ENCODE data around the gene CFAP97. TPM values are rescaled to one million over a fixed set of nuclear protein-coding genes. Genes with fewer than 3 reads are reported as not detected.

CFAP97 gene
- total and polyA plus RNA-seq, 2 experiments from 2014 or later, result 46.3 to 50.8 TPM

GRCh38 chr4:185118876-185119275 lies 84.9 kb downstream of the CFAP97 start:
- H3K79me2 ChIP-seq (ENCODE audit: insufficient read depth), result no peaks in the 10 kb centered on the region
- in situ Hi-C loops (cut with MboI), result no loop called here
- H3K9me3 ChIP-seq (ENCODE audit: low read depth), result no peaks in the 10 kb centered on the region
- 94 to 98% methylated on average over 7 of the region's 7 CpGs for WGBS, 2 experiments (ENCODE audit: low coverage in 1 of 2, low lambda C conversion rate in 2 of 2, missing lambda C conversion rate in 2 of 2)
- no peaks in the 10 kb centered on the region for H3K27me3 ChIP-seq (replicated peaks; ENCODE audit: insufficient read depth)
- no peak overlapping the region for H3K9ac ChIP-seq
- no peak overlapping the region for H2AFZ ChIP-seq
- H3K4me1 ChIP-seq (ENCODE audit: insufficient read depth), result no peaks in the 10 kb centered on the region
- no peak for DNase-seq
- H3K4me2 ChIP-seq (ENCODE audit: unreplicated experiment), result no peak overlapping the region
- H3K9me2 ChIP-seq (ENCODE audit: insufficient read depth), result no peaks in the 10 kb centered on the region
- no peaks in the 10 kb centered on the region for H4K20me1 ChIP-seq (ENCODE audit: insufficient read depth)
- H3K36me3 ChIP-seq (ENCODE audit: low read depth), result no peaks in the 10 kb centered on the region
- no peak overlapping the region for H3K4me3 ChIP-seq
- no peak overlapping the region for H3K27ac ChIP-seq
- TF ChIP-seq EZH2phosphoT487 (IDR thresholded peaks at IDR 0.05; ENCODE audit: insufficient read depth, low read depth), result no peak
- TF ChIP-seq EZH2 (IDR thresholded peaks at IDR 0.05; ENCODE audit: insufficient read depth, poor library complexity, severe bottlenecking), result no peak
- H3F3A ChIP-seq (ENCODE audit: insufficient read depth), result no peaks in the 10 kb centered on the region

- Histone ChIP-seq H3K27me3 (replicated peaks; ENCODE audit: insufficient read depth) (no peaks in the 10 kb centered on the region), H3K4me3 (no peak overlapping the region), H3F3A (ENCODE audit: insufficient read depth) (peaks cover 12% of the 10 kb centered on the region), H3K27ac (no peak overlapping the region), H4K20me1 (ENCODE audit: insufficient read depth) (no peaks in the 10 kb centered on the region), H2AFZ (no peak overlapping the region), H3K9me2 (ENCODE audit: insufficient read depth) (no peaks in the 10 kb centered on the region), H3K4me2 (ENCODE audit: unreplicated experiment) (no peak overlapping the region), H3K4me1 (ENCODE audit: insufficient read depth) (peaks cover 3% of the 10 kb centered on the region), H3K79me2 (ENCODE audit: insufficient read depth) (no peaks in the 10 kb centered on the region), H3K9ac (no peak overlapping the region), H3K9me3 (ENCODE audit: low read depth) (no peaks in the 10 kb centered on the region), H3K36me3 (ENCODE audit: low read depth) (no peaks in the 10 kb centered on the region)
- DNase-seq, result no peak
- WGBS, 2 experiments (ENCODE audit: low coverage in 1 of 2, low lambda C conversion rate in 2 of 2, missing lambda C conversion rate in 2 of 2), result 86 to 87% methylated on average over 7 of the region's 7 CpGs
- TF ChIP-seq EZH2 (IDR thresholded peaks at IDR 0.05; ENCODE audit: insufficient read depth, poor library complexity, severe bottlenecking), result no peak
- TF ChIP-seq EZH2phosphoT487 (IDR thresholded peaks at IDR 0.05; ENCODE audit: insufficient read depth, low read depth), result no peak
- in situ Hi-C loops (cut with MboI), result no loop called here
These were observed 86.4 kb downstream of the CFAP97 start for GRCh38 chr4:185117300-185117934.

- TF ChIP-seq EZH2phosphoT487 (IDR thresholded peaks at IDR 0.05; ENCODE audit: insufficient read depth, low read depth) (no peak), EZH2 (IDR thresholded peaks at IDR 0.05; ENCODE audit: insufficient read depth, poor library complexity, severe bottlenecking) (no peak)
- Histone ChIP-seq H3K36me3 (ENCODE audit: low read depth) (no peaks in the 10 kb centered on the region), H3K9me3 (ENCODE audit: low read depth) (no peaks in the 10 kb centered on the region), H3K4me1 (ENCODE audit: insufficient read depth) (peaks cover 10% of the 10 kb centered on the region), H3K4me2 (ENCODE audit: unreplicated experiment) (no peak overlapping the region), H3K79me2 (ENCODE audit: insufficient read depth) (no peaks in the 10 kb centered on the region), H3K27ac (no peak overlapping the region), H3K9me2 (ENCODE audit: insufficient read depth) (no peaks in the 10 kb centered on the region), H2AFZ (no peak overlapping the region), H3F3A (ENCODE audit: insufficient read depth) (peaks cover 14% of the 10 kb centered on the region), H3K9ac (no peak overlapping the region), H4K20me1 (ENCODE audit: insufficient read depth) (no peaks in the 10 kb centered on the region), H3K27me3 (replicated peaks; ENCODE audit: insufficient read depth) (no peaks in the 10 kb centered on the region), H3K4me3 (no peak overlapping the region)
- peak; percentile 11 for DNase-seq
- in situ Hi-C loops (cut with MboI), result no loop called here
- 61% methylated on average over 9 of the region's 9 CpGs for WGBS, 2 experiments (ENCODE audit: low coverage in 1 of 2, low lambda C conversion rate in 2 of 2, missing lambda C conversion rate in 2 of 2)
These were observed 88.0 kb downstream of the CFAP97 start for GRCh38 chr4:185115827-185116232.

- Histone ChIP-seq H3K4me1 (ENCODE audit: insufficient read depth) (peaks cover 10% of the 10 kb centered on the region), H3K9ac (no peak overlapping the region), H3K4me2 (ENCODE audit: unreplicated experiment) (no peak overlapping the region), H3K4me3 (no peak overlapping the region), H3K27me3 (replicated peaks; ENCODE audit: insufficient read depth) (no peaks in the 10 kb centered on the region), H3K36me3 (ENCODE audit: low read depth) (no peaks in the 10 kb centered on the region), H3K79me2 (ENCODE audit: insufficient read depth) (no peaks in the 10 kb centered on the region), H3K9me3 (ENCODE audit: low read depth) (no peaks in the 10 kb centered on the region), H3K9me2 (ENCODE audit: insufficient read depth) (no peaks in the 10 kb centered on the region), H2AFZ (no peak overlapping the region), H3K27ac (no peak overlapping the region), H3F3A (ENCODE audit: insufficient read depth) (peaks cover 14% of the 10 kb centered on the region), H4K20me1 (ENCODE audit: insufficient read depth) (no peaks in the 10 kb centered on the region)
- in situ Hi-C loops (cut with MboI), result no loop called here
- no peak for TF ChIP-seq EZH2 (IDR thresholded peaks at IDR 0.05; ENCODE audit: insufficient read depth, poor library complexity, severe bottlenecking)
- no peak for TF ChIP-seq EZH2phosphoT487 (IDR thresholded peaks at IDR 0.05; ENCODE audit: insufficient read depth, low read depth)
- WGBS, 2 experiments (ENCODE audit: low coverage in 1 of 2, low lambda C conversion rate in 2 of 2, missing lambda C conversion rate in 2 of 2), result 52% methylated on average over 2 of the region's 2 CpGs
- peak; percentile 25 for DNase-seq
These were observed 90.5 kb downstream of the CFAP97 start for GRCh38 chr4:185113340-185113739.

All from GM23248 (cell line).